Peyer's patch (tissue), 4 donors: ENCODE data around the gene CKMT2. TPM values are rescaled to one million over a fixed set of nuclear protein-coding genes. Genes with fewer than 3 reads are reported as not detected.
"Not testable (repeated sequence)": the region's sequence is repeated elsewhere in the genome, so short reads cannot be mapped to it uniquely, and the experiment has no call there.

Source experiments
- DNase-seq, 3 donors: peaks; one replicate each; pipeline ENCODE4 v3.0.0-alpha.2; 2017 to 2019
- H3K27ac ChIP-seq, 4 donors: fragments of 200-600 bp; sonication (generic); one replicate each; pipeline ENCODE4 v1.5.1; 2016 to 2019
- H3K27me3 ChIP-seq, 2 donors: fragments of 200-600 bp; sonication (generic); one replicate each; pipeline ENCODE4 v1.5.1; 2019
- H3K36me3 ChIP-seq, 3 donors: fragments of 200-600 bp; sonication (generic); one replicate each; pipeline ENCODE4 v1.5.1; 2016 to 2019
- H3K4me1 ChIP-seq, 4 donors: fragments of 200-600 bp; sonication (generic); one replicate each; pipeline ENCODE4 v1.5.1; 2016 to 2019
- H3K4me3 ChIP-seq, 4 donors: fragments of 200-600 bp; sonication (generic); 1 replicate in 3 of 4; 2 replicates in 1 of 4; pipeline ENCODE4 v1.5.1; 2016 to 2019; ENCODE audit warnings: mild to moderate bottlenecking in 1 of 4
- H3K9me3 ChIP-seq, 4 donors: fragments of 200-600 bp; sonication (generic); one replicate each; pipeline ENCODE4 v1.5.1; 2016 to 2019; ENCODE audit warnings: mild to moderate bottlenecking in 1 of 4
- CTCF ChIP-seq, 6 experiments: fragments of 450-650 bp in 4 of 6; fragments of 200-600 bp in 2 of 6; sonication (generic) in 1 of 6; IDR thresholded peaks; one replicate each; pipeline ENCODE4 v1.5.1; 2017 to 2019; ENCODE audit warnings: antibody characterized with exemption in 6 of 6, mild to moderate bottlenecking in 3 of 6, moderate library complexity in 1 of 6
- POLR2A ChIP-seq, 2 donors: fragments of 450-650 bp; IDR thresholded peaks; one replicate each; pipeline ENCODE4 v1.5.1; 2017; ENCODE audit warnings: antibody characterized with exemption in 2 of 2, mild to moderate bottlenecking in 2 of 2, moderate library complexity in 2 of 2
- total RNA-seq, 4 donors: library from RNA; depleted of rRNA; stranded (reverse); fragments of >200 nt; gene quantifications; one replicate each; pipeline ENCODE4 v1.1.0, GENCODE V29; 2016

The CKMT2 gene
- total RNA-seq, 4 donors from 2014 or later = 1.1 to 10.6 (median 3.8) TPM

GRCh38 chr5:81288021-81288433 lies 54.9 kb downstream of the CKMT2 start:
- DNase-seq = no peak
- Histone ChIP-seq H3K4me1 (no peaks in the 10 kb centered on the region), H3K27ac (no peak overlapping the region), H3K27me3 (no peaks in the 10 kb centered on the region), H3K4me3 (no peak overlapping the region), H3K36me3 (no peaks in the 10 kb centered on the region), H3K9me3 (peaks cover 0 to 14% (median 3%) of the 10 kb centered on the region in 4 donors)
- TF ChIP-seq CTCF (IDR thresholded peaks at IDR 0.05) (no peak), POLR2A (IDR thresholded peaks at IDR 0.05) (no peak)

GRCh38 chr5:81290146-81290545 lies 57.0 kb downstream of the CKMT2 start:
- Histone ChIP-seq H3K9me3 (peaks cover 0 to 14% (median 3%) of the 10 kb centered on the region in 4 donors), H3K4me3 (no peak overlapping the region), H3K4me1 (no peaks in the 10 kb centered on the region), H3K27ac (no peak overlapping the region), H3K27me3 (no peaks in the 10 kb centered on the region), H3K36me3 (no peaks in the 10 kb centered on the region)
- no peak for TF ChIP-seq POLR2A (IDR thresholded peaks at IDR 0.05)
- DNase-seq = no peak

GRCh38 chr5:81292130-81292529 lies 59.0 kb downstream of the CKMT2 start:
- Histone ChIP-seq H3K36me3 (no peaks in the 10 kb centered on the region), H3K9me3 (peaks cover 0 to 14% (median 3%) of the 10 kb centered on the region in 4 donors), H3K27ac (no peak overlapping the region), H3K4me3 (no peak overlapping the region), H3K27me3 (no peaks in the 10 kb centered on the region), H3K4me1 (no peaks in the 10 kb centered on the region)
- DNase-seq = no peak
- TF ChIP-seq POLR2A (IDR thresholded peaks at IDR 0.05) = no peak
- no peak for TF ChIP-seq CTCF (IDR thresholded peaks at IDR 0.05)

- not testable (repeated sequence) for H3K27ac ChIP-seq, H3K4me3 ChIP-seq, H3K36me3 ChIP-seq, DNase-seq, H3K27me3 ChIP-seq, H3K4me1 ChIP-seq
- H3K9me3 ChIP-seq = peaks cover 0 to 14% (median 3%) of the 10 kb centered on the region in 4 donors
Observed at GRCh38 chr5:81294021-81294420, 60.9 kb downstream of the CKMT2 start.

GRCh38 chr5:81297531-81297930 lies 64.4 kb downstream of the CKMT2 start:
- Histone ChIP-seq H3K4me3 (no peak overlapping the region), H3K4me1 (peaks cover 0 to 20% (median 2%) of the 10 kb centered on the region in 4 donors), H3K27ac (no peak overlapping the region), H3K9me3 (peaks cover 0 to 4% (median under 1%) of the 10 kb centered on the region in 4 donors), H3K27me3 (no peaks in the 10 kb centered on the region), H3K36me3 (no peaks in the 10 kb centered on the region)
- DNase-seq = no peak
- TF ChIP-seq POLR2A (IDR thresholded peaks at IDR 0.05) (no peak), CTCF (IDR thresholded peaks at IDR 0.05) (no peak)

- Histone ChIP-seq H3K27me3 (no peaks in the 10 kb centered on the region), H3K36me3 (peaks cover 0 to 6% (median 0%) of the 10 kb centered on the region in 3 donors), H3K27ac (peak overlapping the region; percentile 71 to 85 (median 82)), H3K4me3 (peak overlapping the region; percentile 48 to 93 (median 77)), H3K4me1 (peaks cover 0 to 26% (median 2%) of the 10 kb centered on the region in 4 donors), H3K9me3 (no peaks in the 10 kb centered on the region)
- TF ChIP-seq CTCF (IDR thresholded peaks at IDR 0.05) = no peak
- no peak for TF ChIP-seq POLR2A (IDR thresholded peaks at IDR 0.05)
- DNase-seq = no peak
Observed at GRCh38 chr5:81300921-81301270, 67.8 kb downstream of the CKMT2 start.
